ENCODE results near the gene XXYLT1. TPM values are rescaled to one million over a fixed set of nuclear protein-coding genes. Genes with fewer than 3 reads are reported as not detected.

Gene XXYLT1
- total RNA-seq, 1 experiment from 2014 or later = 25.5 TPM

GRCh38 chr3:195135917-195136316, 135.0 kb downstream of the XXYLT1 start:
- H3K4me2 ChIP-seq (ENCODE audit: low read length) = no peak overlapping the region
- no peak overlapping the region for H3K9ac ChIP-seq (ENCODE audit: low read length)
- intact Hi-C loops (cut with micrococcal nuclease) = no loop called here
- H3K4me3 ChIP-seq (ENCODE audit: low read length) = no peak overlapping the region
- TF ChIP-seq EZH2phosphoT487 (IDR thresholded peaks at IDR 0.05; ENCODE audit: borderline replicate concordance, low read length) = no peak
- H3F3A ChIP-seq (ENCODE audit: low read length, unreplicated experiment) = no peaks in the 10 kb centered on the region
- no peaks in the 10 kb centered on the region for H3K27me3 ChIP-seq (ENCODE audit: low read length)
- H3K9me3 ChIP-seq (ENCODE audit: low read length) = no peaks in the 10 kb centered on the region
- POLR2A ChIA-PET (ENCODE audit: unreplicated experiment) = no interaction called here
- H3K27ac ChIP-seq (ENCODE audit: low read length) = no peak overlapping the region
- H3K4me1 ChIP-seq (ENCODE audit: insufficient read depth, low read length) = peaks cover 12% of the 10 kb centered on the region
- no peak overlapping the region for H2AFZ ChIP-seq (ENCODE audit: low read length)
- CTCF ChIA-PET = no interaction called here
- ATAC-seq = no peak
- H4K20me1 ChIP-seq (ENCODE audit: low read length) = no peaks in the 10 kb centered on the region
- no peaks in the 10 kb centered on the region for H3K36me3 ChIP-seq (ENCODE audit: low read depth, low read length)
- no TSS peak for BruUV-seq (replicated peaks)
- H3K79me2 ChIP-seq (ENCODE audit: low read length) = no peaks in the 10 kb centered on the region
- DNase-seq = no peak
- no peaks in the 10 kb centered on the region for H3K9me2 ChIP-seq (replicated peaks; ENCODE audit: low read length)

- CTCF ChIA-PET = no interaction called here
- POLR2A ChIA-PET (ENCODE audit: unreplicated experiment) = no interaction called here
- intact Hi-C loops (cut with micrococcal nuclease) = no loop called here
These were observed 136.5 kb downstream of the XXYLT1 start for GRCh38 chr3:195134431-195134830.

GRCh38 chr3:195133462-195133861, 137.5 kb downstream of the XXYLT1 start:
- H3K79me2 ChIP-seq (ENCODE audit: low read length) = no peaks in the 10 kb centered on the region
- DNase-seq (no peak), ATAC-seq (no peak)
- no peak overlapping the region for H3K27ac ChIP-seq (ENCODE audit: low read length)
- H3K27me3 ChIP-seq (ENCODE audit: low read length) = no peaks in the 10 kb centered on the region
- no peak overlapping the region for H2AFZ ChIP-seq (ENCODE audit: low read length)
- ChIA-PET CTCF (no interaction called here), POLR2A (ENCODE audit: unreplicated experiment) (no interaction called here)
- TF ChIP-seq CTCF (conservative IDR thresholded peaks at IDR 0.05; ENCODE audit: low read depth, low read length) (no peak), EZH2phosphoT487 (IDR thresholded peaks at IDR 0.05; ENCODE audit: borderline replicate concordance, low read length) (no peak), EZH2 (IDR thresholded peaks at IDR 0.05; ENCODE audit: low read length, unreplicated experiment) (no peak)
- H3K9me3 ChIP-seq (ENCODE audit: low read length) = no peaks in the 10 kb centered on the region
- no peaks in the 10 kb centered on the region for H3K4me1 ChIP-seq (ENCODE audit: insufficient read depth, low read length)
- H3K9ac ChIP-seq (ENCODE audit: low read length) = no peak overlapping the region
- H3K9me2 ChIP-seq (replicated peaks; ENCODE audit: low read length) = no peaks in the 10 kb centered on the region
- H3F3A ChIP-seq (ENCODE audit: low read length, unreplicated experiment) = no peaks in the 10 kb centered on the region
- no TSS peak for BruUV-seq (replicated peaks)
- H3K4me2 ChIP-seq (ENCODE audit: low read length) = no peak overlapping the region
- no peaks in the 10 kb centered on the region for H3K36me3 ChIP-seq (ENCODE audit: low read depth, low read length)
- no peaks in the 10 kb centered on the region for H4K20me1 ChIP-seq (ENCODE audit: low read length)
- H3K4me3 ChIP-seq (ENCODE audit: low read length) = no peak overlapping the region
- intact Hi-C loops (cut with micrococcal nuclease) = no loop called here

More at GRCh38 chr3:195134431-195134830, 136.5 kb downstream of the XXYLT1 start:
- Histone ChIP-seq H3K79me2 (ENCODE audit: low read length) (no peaks in the 10 kb centered on the region), H3K27ac (ENCODE audit: low read length) (no peak overlapping the region), H3K4me1 (ENCODE audit: insufficient read depth, low read length) (peaks cover 2% of the 10 kb centered on the region), H3K9me3 (ENCODE audit: low read length) (no peaks in the 10 kb centered on the region), H3K4me3 (ENCODE audit: low read length) (no peak overlapping the region), H3K36me3 (ENCODE audit: low read depth, low read length) (no peaks in the 10 kb centered on the region), H3K9me2 (replicated peaks; ENCODE audit: low read length) (no peaks in the 10 kb centered on the region), H3K4me2 (ENCODE audit: low read length) (no peak overlapping the region), H3K27me3 (ENCODE audit: low read length) (no peaks in the 10 kb centered on the region), H3F3A (ENCODE audit: low read length, unreplicated experiment) (no peaks in the 10 kb centered on the region), H4K20me1 (ENCODE audit: low read length) (no peaks in the 10 kb centered on the region), H3K9ac (ENCODE audit: low read length) (no peak overlapping the region), H2AFZ (ENCODE audit: low read length) (no peak overlapping the region)
- no TSS peak for BruUV-seq (replicated peaks)
- ATAC-seq (no peak), DNase-seq (no peak)
- TF ChIP-seq EZH2 (IDR thresholded peaks at IDR 0.05; ENCODE audit: low read length, unreplicated experiment) = no peak
- no peak for TF ChIP-seq EZH2phosphoT487 (IDR thresholded peaks at IDR 0.05; ENCODE audit: borderline replicate concordance, low read length)
- TF ChIP-seq CTCF (conservative IDR thresholded peaks at IDR 0.05; ENCODE audit: low read depth, low read length) = no peak
